Activated CD8-positive, alpha-beta T cell treated with anti-CD3 and anti-CD28 coated beads for 36 hours (primary cell): Measurements from ENCODE around the gene ZBBX. TPM values are rescaled to one million over a fixed set of nuclear protein-coding genes. Genes with fewer than 3 reads are reported as not detected.

Experiments
- ATAC-seq: fragments of 200-7000 bp; cut with Tn5 transposase; one replicate; pipeline ENCODE4 v1.10.0; 2021; ENCODE audit warnings: mild to moderate bottlenecking, moderate library complexity
- CTCF ChIA-PET: fragments of 350-600 bp; sonication (Branson Sonifier 250); formaldehyde crosslinking; loops from one replicate; lab custom pipeline; 2021; ENCODE audit warnings: antibody characterized with exemption; lab: Charles Lee
- POLR2A ChIA-PET: fragments of 350-600 bp; sonication (Branson Sonifier 250); formaldehyde crosslinking; loops from one replicate; lab custom pipeline; 2021; ENCODE audit warnings: antibody characterized with exemption; lab: Charles Lee
- DNase-seq: peaks from one replicate; pipeline ENCODE4 v3.0.0-alpha.2; 2020
- H3K27ac Mint-ChIP-seq: one replicate; pipeline ENCODE4 v1.8.0; 2021; ENCODE audit warnings: mild to moderate bottlenecking, mixed read lengths
- H3K27me3 Mint-ChIP-seq: one replicate; pipeline ENCODE4 v1.8.0; 2021; ENCODE audit warnings: mixed read lengths
- H3K36me3 Mint-ChIP-seq: one replicate; pipeline ENCODE4 v1.8.0; 2021; ENCODE audit warnings: low read depth, mixed read lengths
- H3K4me1 Mint-ChIP-seq: one replicate; pipeline ENCODE4 v1.8.0; 2021; ENCODE audit warnings: low read depth, mixed read lengths
- H3K4me3 Mint-ChIP-seq: one replicate; pipeline ENCODE4 v1.8.0; 2021; ENCODE audit warnings: mild to moderate bottlenecking, moderate library complexity, mixed read lengths
- H3K9me3 Mint-ChIP-seq: one replicate; pipeline ENCODE4 v1.8.0; 2021; ENCODE audit warnings: mixed read lengths
- CTCF ChIP-seq: fragments of 200-600 bp; IDR thresholded peaks from one replicate; pipeline ENCODE4 v1.8.0; 2022; ENCODE audit warnings: antibody characterized with exemption, mild to moderate bottlenecking
- intact Hi-C: fragments of 100-400 bp; cut with micrococcal nuclease; formaldehyde crosslinking; loops from one replicate; pipeline ENCODE4 v1.10.0; 2022
- total RNA-seq, 2 experiments: library from RNA; stranded (reverse); gene quantifications; one replicate each; pipeline ENCODE4 v1.2.3, GENCODE V29; 2021

Gene ZBBX
- total RNA-seq, 2 experiments from 2014 or later, result not detected

- no peak overlapping the region for H3K27ac Mint-ChIP-seq
- H3K9me3 Mint-ChIP-seq, result no peaks in the 10 kb centered on the region
- TF ChIP-seq CTCF, result peak; percentile 12
- no peaks in the 10 kb centered on the region for H3K36me3 Mint-ChIP-seq
- H3K4me3 Mint-ChIP-seq, result no peak overlapping the region
- intact Hi-C loops, result no loop called here
- ChIA-PET CTCF (no interaction called here), POLR2A (no interaction called here)
- ATAC-seq, result no peak
- DNase-seq, result no peak
- H3K27me3 Mint-ChIP-seq, result no peaks in the 10 kb centered on the region
- H3K4me1 Mint-ChIP-seq, result no peaks in the 10 kb centered on the region
These were observed 29.7 kb downstream of the ZBBX start for GRCh38 chr3:167350245-167350862.

GRCh38 chr3:167346171-167346570, 33.9 kb downstream of the ZBBX start:
- H3K4me1 Mint-ChIP-seq, result no peaks in the 10 kb centered on the region
- intact Hi-C loops, result no loop called here
- no peaks in the 10 kb centered on the region for H3K36me3 Mint-ChIP-seq
- H3K27me3 Mint-ChIP-seq, result no peaks in the 10 kb centered on the region
- H3K9me3 Mint-ChIP-seq, result no peaks in the 10 kb centered on the region
- no peak for TF ChIP-seq CTCF
- ATAC-seq (no peak), DNase-seq (no peak)
- CTCF ChIA-PET, result no interaction called here
- no peak overlapping the region for H3K27ac Mint-ChIP-seq
- no peak overlapping the region for H3K4me3 Mint-ChIP-seq
- POLR2A ChIA-PET, result no interaction called here

- intact Hi-C loops, result no loop called here
- H3K36me3 Mint-ChIP-seq, result no peaks in the 10 kb centered on the region
- ATAC-seq, result no peak
- H3K27ac Mint-ChIP-seq, result no peak overlapping the region
- H3K9me3 Mint-ChIP-seq, result no peaks in the 10 kb centered on the region
- CTCF ChIA-PET, result no interaction called here
- POLR2A ChIA-PET, result no interaction called here
- no peaks in the 10 kb centered on the region for H3K4me1 Mint-ChIP-seq
- DNase-seq, result no peak
- no peak overlapping the region for H3K4me3 Mint-ChIP-seq
- H3K27me3 Mint-ChIP-seq, result no peaks in the 10 kb centered on the region
- no peak for TF ChIP-seq CTCF
These were observed 48.9 kb downstream of the ZBBX start for GRCh38 chr3:167330993-167331785.

- no peak overlapping the region for H3K27ac Mint-ChIP-seq
- TF ChIP-seq CTCF, result no peak
- CTCF ChIA-PET, result interaction anchor here (1.1 kb wide), 1 partner anchor 76 kb away, joined by 3 read pairs; no protein-coding TSS in a partner anchor
These were observed 56.5 kb downstream of the ZBBX start for GRCh38 chr3:167323572-167323971.

GRCh38 chr3:167318996-167319615, 61.0 kb downstream of the ZBBX start:
- intact Hi-C loops, result no loop called here
- Mint-ChIP-seq H3K36me3 (no peaks in the 10 kb centered on the region), H3K4me1 (no peaks in the 10 kb centered on the region), H3K27me3 (no peaks in the 10 kb centered on the region), H3K4me3 (no peak overlapping the region), H3K27ac (no peak overlapping the region), H3K9me3 (no peaks in the 10 kb centered on the region)
- CTCF ChIA-PET, result no interaction called here
- no peak for DNase-seq
- no peak for ATAC-seq
- POLR2A ChIA-PET, result no interaction called here
- no peak for TF ChIP-seq CTCF

More at GRCh38 chr3:167323572-167323971, 56.5 kb downstream of the ZBBX start:
- no peaks in the 10 kb centered on the region for H3K27me3 Mint-ChIP-seq
- H3K9me3 Mint-ChIP-seq, result no peaks in the 10 kb centered on the region
- POLR2A ChIA-PET, result no interaction called here
- H3K4me3 Mint-ChIP-seq, result no peak overlapping the region
- H3K4me1 Mint-ChIP-seq, result no peaks in the 10 kb centered on the region
- DNase-seq (no peak), ATAC-seq (no peak)
- intact Hi-C loops, result no loop called here
- H3K36me3 Mint-ChIP-seq, result no peaks in the 10 kb centered on the region
